GM19324 (cell line): ENCODE measurements around the gene NAA40.
"Not testable (repeated sequence)": the region's sequence is repeated elsewhere in the genome, so short reads cannot be mapped to it uniquely, and the experiment has no call there.

ENCODE experiments used
- ATAC-seq: cut with Tn5 transposase; IDR thresholded peaks from one replicate; pipeline ENCODE4 v1.9.1; 2021; ENCODE audit warnings: mild to moderate bottlenecking, moderate library complexity; ENCODE audit not compliant: unreplicated experiment, low FRiP score

NAA40 gene

GRCh38 chr11:63933459-63933858 is 5.3 kb upstream of the NAA40 start:
- no peak for ATAC-seq

- peak; percentile 11 for ATAC-seq
These were observed 906 bp upstream of the NAA40 start for GRCh38 chr11:63937713-63938478.

- ATAC-seq = no peak
These were observed 642 bp downstream of the NAA40 start for GRCh38 chr11:63939397-63939891.

GRCh38 chr11:63940786-63941185 is 2.0 kb downstream of the NAA40 start:
- no peak for ATAC-seq

- no peak for ATAC-seq
These were observed 3.1 kb downstream of the NAA40 start for GRCh38 chr11:63941901-63942300.

- ATAC-seq = no peak
These were observed 4.0 kb downstream of the NAA40 start for GRCh38 chr11:63942803-63943202.

GRCh38 chr11:63944987-63945386 is 6.2 kb downstream of the NAA40 start:
- no peak for ATAC-seq

- no peak for ATAC-seq
These were observed 6.8 kb downstream of the NAA40 start for GRCh38 chr11:63945477-63946163.

GRCh38 chr11:63951779-63952536 is 13.2 kb downstream of the NAA40 start:
- no peak for ATAC-seq

- no peak for ATAC-seq
These were observed 13.8 kb downstream of the NAA40 start for GRCh38 chr11:63952570-63952969.

- ATAC-seq = no peak
These were observed 19.2 kb downstream of the NAA40 start for GRCh38 chr11:63958008-63958407.

- ATAC-seq = no peak
These were observed 23.0 kb downstream of the NAA40 start for GRCh38 chr11:63961608-63962412.

- not testable (repeated sequence) for ATAC-seq
These were observed 25.1 kb downstream of the NAA40 start for GRCh38 chr11:63963895-63964294.

GRCh38 chr11:63966444-63966843 is 27.6 kb downstream of the NAA40 start:
- no peak for ATAC-seq

- ATAC-seq = no peak
These were observed 30.7 kb downstream of the NAA40 start for GRCh38 chr11:63969461-63969860.

GRCh38 chr11:63970902-63971301 is 32.1 kb downstream of the NAA40 start:
- no peak for ATAC-seq

- ATAC-seq = not testable (repeated sequence)
These were observed 35.1 kb downstream of the NAA40 start for GRCh38 chr11:63973912-63974258.

GRCh38 chr11:63974259-63975143 is 35.7 kb downstream of the NAA40 start, which contains the start of gene COX8A:
Gene COX8A (plus strand): TSS chr11:63974620. CDS start chr11:63974681, 61 bp downstream.
- ATAC-seq = peak; percentile 97

- ATAC-seq = no peak
These were observed 39.9 kb downstream of the NAA40 start for GRCh38 chr11:63978551-63979239.
